Osteocyte (in vitro differentiated cells): Measurements from ENCODE around the gene PRPF4. TPM values are rescaled to one million over a fixed set of nuclear protein-coding genes. Genes with fewer than 3 reads are reported as not detected.

ENCODE experiments used
- DNase-seq: peaks from one replicate; pipeline ENCODE4 v3.0.0; 2021; ENCODE audit warnings: mixed read lengths; ENCODE audit not compliant: unreplicated experiment; ENCODE audit errors: extremely low spot score
- H3K27ac Mint-ChIP-seq: one replicate; pipeline ENCODE4 v1.8.0; 2021; ENCODE audit warnings: mild to moderate bottlenecking, mixed read lengths; ENCODE audit not compliant: unreplicated experiment
- H3K27me3 Mint-ChIP-seq: one replicate; pipeline ENCODE4 v1.8.0; 2021; ENCODE audit warnings: mixed read lengths; ENCODE audit not compliant: unreplicated experiment
- H3K36me3 Mint-ChIP-seq: one replicate; pipeline ENCODE4 v1.8.0; 2021; ENCODE audit warnings: mixed read lengths; ENCODE audit not compliant: unreplicated experiment
- H3K4me1 Mint-ChIP-seq: one replicate; pipeline ENCODE4 v1.8.0; 2021; ENCODE audit warnings: mixed read lengths; ENCODE audit not compliant: unreplicated experiment
- H3K4me3 Mint-ChIP-seq: one replicate; pipeline ENCODE4 v1.8.0; 2021; ENCODE audit warnings: mild to moderate bottlenecking, moderate library complexity, mixed read lengths; ENCODE audit not compliant: unreplicated experiment
- H3K9me3 Mint-ChIP-seq: one replicate; pipeline ENCODE4 v1.8.0; 2021; ENCODE audit warnings: mixed read lengths; ENCODE audit not compliant: unreplicated experiment
- CTCF ChIP-seq: fragments of 200-600 bp; sonication (generic); IDR thresholded peaks from 2 replicates; pipeline ENCODE4 v1.5.0; 2021; ENCODE audit warnings: antibody characterized with exemption, mild to moderate bottlenecking, moderate library complexity
- total RNA-seq: library from RNA; stranded (reverse); gene quantifications from 2 replicates; pipeline ENCODE4 v1.2.1, GENCODE V29; 2021

The PRPF4 gene
- total RNA-seq, 1 donor from 2014 or later = 22.0 TPM

- Mint-ChIP-seq H3K4me3 (no peak overlapping the region), H3K4me1 (peaks cover 16% of the 10 kb centered on the region), H3K36me3 (peaks cover 1% of the 10 kb centered on the region), H3K9me3 (no peaks in the 10 kb centered on the region), H3K27me3 (no peaks in the 10 kb centered on the region), H3K27ac (no peak overlapping the region)
- TF ChIP-seq CTCF = no peak
- no peak for DNase-seq
These were observed 38.4 kb upstream of the PRPF4 start for GRCh38 chr9:113237026-113237425.

GRCh38 chr9:113238202-113238858 lies 37.1 kb upstream of the PRPF4 start:
- peaks cover 7% of the 10 kb centered on the region for H3K4me1 Mint-ChIP-seq
- DNase-seq = no peak
- TF ChIP-seq CTCF = no peak
- no peaks in the 10 kb centered on the region for H3K27me3 Mint-ChIP-seq
- H3K27ac Mint-ChIP-seq = no peak overlapping the region
- H3K9me3 Mint-ChIP-seq = no peaks in the 10 kb centered on the region
- peaks cover 2% of the 10 kb centered on the region for H3K36me3 Mint-ChIP-seq
- no peak overlapping the region for H3K4me3 Mint-ChIP-seq

DNA sequence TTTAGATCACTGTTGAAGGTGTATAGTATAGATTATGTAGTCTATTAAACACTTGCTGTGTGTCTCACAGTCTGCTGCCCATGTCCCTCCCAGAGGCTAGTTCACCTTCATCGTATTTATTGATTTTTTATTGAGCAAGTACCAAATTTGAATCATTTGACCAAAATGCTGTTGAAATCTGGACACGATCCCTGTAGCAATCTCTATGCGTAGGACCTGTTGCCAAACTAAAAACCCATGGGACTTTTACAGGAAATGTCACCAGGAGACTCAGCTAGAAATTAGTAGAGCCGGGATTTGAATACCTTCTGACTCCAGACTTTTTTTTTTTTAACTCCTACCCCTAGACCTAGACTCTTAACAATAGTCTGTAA lies 36.6 kb upstream of the PRPF4 start:
- TF ChIP-seq CTCF = no peak

GRCh38 chr9:113241161-113241560 lies 34.3 kb upstream of the PRPF4 start:
- Mint-ChIP-seq H3K4me1 (no peaks in the 10 kb centered on the region), H3K9me3 (no peaks in the 10 kb centered on the region), H3K27ac (no peak overlapping the region), H3K27me3 (no peaks in the 10 kb centered on the region), H3K36me3 (peaks cover 2% of the 10 kb centered on the region), H3K4me3 (no peak overlapping the region)
- TF ChIP-seq CTCF = no peak
- no peak for DNase-seq

More for the DNA sequence above, 36.6 kb upstream of the PRPF4 start:
- Mint-ChIP-seq H3K4me3 (no peak overlapping the region), H3K27ac (no peak overlapping the region), H3K36me3 (peaks cover 2% of the 10 kb centered on the region), H3K4me1 (peaks cover 2% of the 10 kb centered on the region), H3K27me3 (no peaks in the 10 kb centered on the region), H3K9me3 (no peaks in the 10 kb centered on the region)
- no peak for DNase-seq

DNA sequence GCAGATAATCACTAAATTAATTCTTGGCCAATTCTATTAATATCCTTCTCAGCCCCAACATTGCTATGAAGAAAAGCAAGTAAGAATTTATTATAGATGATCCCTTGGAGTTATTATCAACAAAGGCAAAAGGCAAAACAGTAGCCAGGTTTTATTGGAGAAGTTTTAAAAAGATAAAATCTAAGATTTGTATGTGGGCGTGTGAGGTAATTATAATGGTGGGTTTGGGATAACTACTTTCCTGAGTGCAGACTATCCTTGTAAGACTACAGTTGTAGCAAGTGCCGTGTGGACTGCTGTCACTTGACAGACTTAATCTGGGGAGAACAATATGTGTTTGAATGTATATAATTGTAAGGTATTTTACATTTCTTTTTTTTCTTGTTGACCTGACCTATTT lies 30.9 kb upstream of the PRPF4 start:
- Mint-ChIP-seq H3K36me3 (peaks cover 8% of the 10 kb centered on the region), H3K4me1 (no peaks in the 10 kb centered on the region), H3K9me3 (peaks cover 3% of the 10 kb centered on the region), H3K27me3 (no peaks in the 10 kb centered on the region), H3K4me3 (no peak overlapping the region), H3K27ac (no peak overlapping the region)
- DNase-seq = no peak
- TF ChIP-seq CTCF = no peak
